MCF 10A (cell line): ENCODE data around the gene RELN. TPM values are rescaled to one million over a fixed set of nuclear protein-coding genes. Genes with fewer than 3 reads are reported as not detected.

ENCODE experiments used
- BruUV-seq: library from RNA; stranded (reverse); fragments of 400-500 nt; replicated peaks from 2 replicates; lab custom pipeline; 2021; lab: Mats Ljungman, UMichigan
- CTCF ChIA-PET: fragments of 300-600 bp; sonication (Branson Sonifier 250); formaldehyde crosslinking; extraction: SDS; loops from one replicate; lab custom pipeline; 2021; ENCODE audit warnings: antibody characterized with exemption, inconsistent platforms; lab: Yijun Ruan, JAX
- POLR2A ChIA-PET: fragments of 300-600, 350-650 bp; sonication (Branson Sonifier 250); formaldehyde crosslinking; extraction: SDS; loops from one replicate; lab custom pipeline; 2020; ENCODE audit warnings: antibody characterized with exemption, inconsistent platforms; lab: Yijun Ruan, JAX
- DNase-seq: peaks from one replicate; pipeline ENCODE4 v3.0.0-alpha.2; 2018; ENCODE audit not compliant: unreplicated experiment
- H3K27ac Mint-ChIP-seq: one replicate; pipeline ENCODE4 v1.8.0; 2022; ENCODE audit warnings: mild to moderate bottlenecking, low read depth, mixed read lengths; ENCODE audit not compliant: unreplicated experiment
- H3K27me3 Mint-ChIP-seq: one replicate; pipeline ENCODE4 v1.8.0; 2022; ENCODE audit warnings: mixed read lengths; ENCODE audit not compliant: insufficient read depth, unreplicated experiment
- H3K36me3 Mint-ChIP-seq: one replicate; pipeline ENCODE4 v1.8.0; 2022; ENCODE audit warnings: mild to moderate bottlenecking, moderate library complexity, mixed read lengths; ENCODE audit not compliant: insufficient read depth, unreplicated experiment
- H3K4me1 Mint-ChIP-seq: one replicate; pipeline ENCODE4 v1.8.0; 2022; ENCODE audit warnings: mixed read lengths; ENCODE audit not compliant: insufficient read depth, unreplicated experiment
- H3K4me3 Mint-ChIP-seq: one replicate; pipeline ENCODE4 v1.8.0; 2022; ENCODE audit warnings: mild to moderate bottlenecking, moderate library complexity, mixed read lengths; ENCODE audit not compliant: unreplicated experiment
- H3K9me3 Mint-ChIP-seq: one replicate; pipeline ENCODE4 v1.8.0; 2022; ENCODE audit warnings: mixed read lengths; ENCODE audit not compliant: unreplicated experiment
- CTCF ChIP-seq: fragments of 200-600 bp; IDR thresholded peaks from one replicate; pipeline ENCODE4 v1.8.0; 2022; ENCODE audit warnings: antibody characterized with exemption, mild to moderate bottlenecking; ENCODE audit not compliant: unreplicated experiment
- intact Hi-C: fragments of 100-400 bp; cut with micrococcal nuclease; formaldehyde crosslinking; loops from 2 replicates; pipeline ENCODE4 v1.14.1; 2022
- total RNA-seq: library from RNA; stranded (reverse); gene quantifications from 2 replicates; pipeline ENCODE4 v1.2.3, GENCODE V29; 2022

Gene RELN
- total RNA-seq, 1 experiment from 2014 or later, result not detected

- no peaks in the 10 kb centered on the region for H3K4me1 Mint-ChIP-seq
- no peaks in the 10 kb centered on the region for H3K36me3 Mint-ChIP-seq
- H3K27ac Mint-ChIP-seq, result no peak overlapping the region
- POLR2A ChIA-PET, result no interaction called here
- no peaks in the 10 kb centered on the region for H3K9me3 Mint-ChIP-seq
- TF ChIP-seq CTCF, result no peak
- DNase-seq, result no peak
- intact Hi-C loops, result no loop called here
- H3K27me3 Mint-ChIP-seq, result peaks cover 45% of the 10 kb centered on the region
- no peak overlapping the region for H3K4me3 Mint-ChIP-seq
- BruUV-seq, result no TSS peak
- CTCF ChIA-PET, result interaction anchor here (0.8 to 1.1 kb wide), 2 partner anchors 20 to 21 kb away, joined by 3 read pairs; no protein-coding TSS in a partner anchor
Measured at GRCh38 chr7:103594186-103594585, 395.3 kb downstream of the RELN start.

GRCh38 chr7:103593691-103594090 is 395.8 kb downstream of the RELN start:
- BruUV-seq, result no TSS peak
- TF ChIP-seq CTCF, result no peak
- Mint-ChIP-seq H3K27ac (no peak overlapping the region), H3K4me3 (no peak overlapping the region), H3K27me3 (peaks cover 40% of the 10 kb centered on the region), H3K4me1 (no peaks in the 10 kb centered on the region), H3K9me3 (no peaks in the 10 kb centered on the region), H3K36me3 (no peaks in the 10 kb centered on the region)
- DNase-seq, result no peak
- POLR2A ChIA-PET, result no interaction called here
- CTCF ChIA-PET, result interaction anchor here (0.8 to 1.1 kb wide), 2 partner anchors 21 kb away, joined by 3 read pairs; no protein-coding TSS in a partner anchor
- intact Hi-C loops, result no loop called here

- no peaks in the 10 kb centered on the region for H3K4me1 Mint-ChIP-seq
- no TSS peak for BruUV-seq
- H3K36me3 Mint-ChIP-seq, result no peaks in the 10 kb centered on the region
- TF ChIP-seq CTCF, result no peak
- intact Hi-C loops, result no loop called here
- CTCF ChIA-PET, result interaction anchor here (1.0 to 1.6 kb wide), 2 partner anchors 18 to 638 kb away, joined by 3 to 9 read pairs; no protein-coding TSS in a partner anchor
- no peak overlapping the region for H3K27ac Mint-ChIP-seq
- POLR2A ChIA-PET, result interaction anchor here (0.6 kb wide), 1 partner anchor 64 kb away, joined by 4 read pairs; no protein-coding TSS in a partner anchor
- no peak for DNase-seq
- H3K9me3 Mint-ChIP-seq, result no peaks in the 10 kb centered on the region
- H3K27me3 Mint-ChIP-seq, result peaks cover 40% of the 10 kb centered on the region
- H3K4me3 Mint-ChIP-seq, result no peak overlapping the region
Measured at GRCh38 chr7:103592844-103593243, 396.6 kb downstream of the RELN start.

GRCh38 chr7:103592187-103592586 is 397.3 kb downstream of the RELN start:
- no peaks in the 10 kb centered on the region for H3K4me1 Mint-ChIP-seq
- intact Hi-C loops, result no loop called here

More at GRCh38 chr7:103592187-103592586, 397.3 kb downstream of the RELN start:
- Mint-ChIP-seq H3K27ac (no peak overlapping the region), H3K27me3 (peaks cover 40% of the 10 kb centered on the region), H3K4me3 (no peak overlapping the region), H3K9me3 (no peaks in the 10 kb centered on the region), H3K36me3 (no peaks in the 10 kb centered on the region)
- no peak for TF ChIP-seq CTCF
- CTCF ChIA-PET, result interaction anchor here (1.0 to 1.6 kb wide), 2 partner anchors 17 to 639 kb away, joined by 3 to 9 read pairs; no protein-coding TSS in a partner anchor
- no TSS peak for BruUV-seq
- POLR2A ChIA-PET, result interaction anchor here (0.6 kb wide), 1 partner anchor 65 kb away, joined by 4 read pairs; no protein-coding TSS in a partner anchor
- no peak for DNase-seq
